ENCODE measurements around the gene DPP10. TPM values are rescaled to one million over a fixed set of nuclear protein-coding genes. Genes with fewer than 3 reads are reported as not detected.
A peak's percentile ranks its signal among the peaks of the same experiment; 100 is the strongest.

DPP10 gene
- total RNA-seq, 4 donors from 2014 or later = 0.13 to 2.8 (median 0.48) TPM; not detected in 1

- no peak for DNase-seq (ENCODE audit: low spot score)
- ATAC-seq (ENCODE audit: low FRiP score) = no peak
- TF ChIP-seq, protein P1, sequence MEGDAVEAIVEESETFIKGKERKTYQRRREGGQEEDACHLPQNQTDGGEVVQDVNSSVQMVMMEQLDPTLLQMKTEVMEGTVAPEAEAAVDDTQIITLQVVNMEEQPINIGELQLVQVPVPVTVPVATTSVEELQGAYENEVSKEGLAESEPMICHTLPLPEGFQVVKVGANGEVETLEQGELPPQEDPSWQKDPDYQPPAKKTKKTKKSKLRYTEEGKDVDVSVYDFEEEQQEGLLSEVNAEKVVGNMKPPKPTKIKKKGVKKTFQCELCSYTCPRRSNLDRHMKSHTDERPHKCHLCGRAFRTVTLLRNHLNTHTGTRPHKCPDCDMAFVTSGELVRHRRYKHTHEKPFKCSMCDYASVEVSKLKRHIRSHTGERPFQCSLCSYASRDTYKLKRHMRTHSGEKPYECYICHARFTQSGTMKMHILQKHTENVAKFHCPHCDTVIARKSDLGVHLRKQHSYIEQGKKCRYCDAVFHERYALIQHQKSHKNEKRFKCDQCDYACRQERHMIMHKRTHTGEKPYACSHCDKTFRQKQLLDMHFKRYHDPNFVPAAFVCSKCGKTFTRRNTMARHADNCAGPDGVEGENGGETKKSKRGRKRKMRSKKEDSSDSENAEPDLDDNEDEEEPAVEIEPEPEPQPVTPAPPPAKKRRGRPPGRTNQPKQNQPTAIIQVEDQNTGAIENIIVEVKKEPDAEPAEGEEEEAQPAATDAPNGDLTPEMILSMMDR (IDR thresholded peaks at IDR 0.05) = no peak
These were observed 863.3 kb downstream of the DPP10 start for GRCh38 chr2:115305712-115306111.

GRCh38 chr2:115314119-115314518 is 871.7 kb downstream of the DPP10 start:
- ATAC-seq (ENCODE audit: low FRiP score) = no peak
- no peak for DNase-seq (ENCODE audit: low spot score)
- TF ChIP-seq, protein P1 (IDR thresholded peaks at IDR 0.05) = no peak

DNA sequence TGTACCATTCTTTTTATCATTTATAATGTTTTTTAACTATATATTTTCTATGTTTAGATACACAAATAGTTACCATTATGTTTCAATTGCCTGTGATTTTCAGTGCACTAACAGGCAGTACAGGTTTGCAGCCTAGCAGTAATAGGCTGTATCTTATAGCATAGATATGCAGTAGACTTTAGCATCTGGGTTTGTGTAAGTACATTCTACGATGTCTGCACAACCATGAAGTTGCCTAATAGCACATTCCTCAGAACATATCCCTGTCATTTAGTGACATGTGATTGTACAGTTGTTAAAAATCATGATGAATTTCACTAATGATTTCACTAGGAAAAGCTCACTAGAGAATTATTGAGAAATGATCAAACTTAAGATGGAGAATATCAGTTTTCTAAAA is 884.6 kb downstream of the DPP10 start:
- DNase-seq (ENCODE audit: low spot score) (no peak), ATAC-seq (ENCODE audit: low FRiP score) (no peak)
- TF ChIP-seq, protein P1 (IDR thresholded peaks at IDR 0.05) = no peak

- ATAC-seq (ENCODE audit: low FRiP score) (no peak), DNase-seq (ENCODE audit: low spot score) (no peak)
- TF ChIP-seq, protein P1 (IDR thresholded peaks at IDR 0.05) = no peak
These were observed 917.1 kb downstream of the DPP10 start for GRCh38 chr2:115359550-115359949.

GRCh38 chr2:115364093-115364492 is 921.7 kb downstream of the DPP10 start:
- DNase-seq (ENCODE audit: low spot score) (no peak), ATAC-seq (ENCODE audit: low FRiP score) (no peak)
- TF ChIP-seq, protein P1 (IDR thresholded peaks at IDR 0.05) = no peak

DNA sequence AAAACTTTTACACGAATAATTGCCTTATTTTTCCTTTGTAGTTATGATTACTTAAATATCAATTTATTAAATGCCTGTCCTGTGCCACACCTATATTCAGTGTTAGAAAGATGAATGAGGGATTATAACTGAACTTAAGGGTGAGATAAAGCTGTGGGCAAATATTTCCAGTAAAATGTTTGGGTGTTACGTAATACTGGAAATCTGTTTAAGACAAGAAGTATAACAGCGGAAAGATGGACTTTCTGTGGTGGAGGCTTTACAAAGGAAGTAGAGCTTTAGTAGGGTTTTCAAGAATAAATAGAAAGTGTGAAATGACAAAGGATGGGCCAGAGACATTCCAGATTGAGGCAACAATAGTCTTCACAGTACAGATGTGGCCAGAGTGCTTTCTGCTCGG is 927.0 kb downstream of the DPP10 start:
- DNase-seq (ENCODE audit: low spot score) (no peak), ATAC-seq (ENCODE audit: low FRiP score) (peak; percentile 71)
- TF ChIP-seq, protein P1 (IDR thresholded peaks at IDR 0.05) = no peak

DNA sequence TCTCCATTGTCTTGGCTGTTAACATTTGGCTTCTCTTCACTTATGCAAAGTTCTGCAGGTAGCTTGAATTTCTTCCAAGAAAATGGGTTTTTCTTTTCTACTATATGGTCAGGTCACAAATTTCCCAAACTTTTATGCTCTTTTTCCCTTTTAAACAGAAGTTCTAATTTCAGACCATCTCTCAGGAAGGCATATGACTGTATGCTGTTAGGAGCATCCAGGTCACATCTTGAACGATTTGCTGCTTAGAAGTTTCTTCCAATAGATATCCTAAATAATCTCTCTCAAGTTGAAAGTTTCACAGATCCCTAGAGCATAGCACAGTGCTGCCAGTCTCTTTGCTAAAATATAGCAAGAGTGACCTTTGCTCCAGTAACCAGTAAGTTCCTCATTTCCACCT is 932.5 kb downstream of the DPP10 start:
- TF ChIP-seq, protein P1 (IDR thresholded peaks at IDR 0.05) = no peak
- ATAC-seq (ENCODE audit: low FRiP score) (no peak), DNase-seq (ENCODE audit: low spot score) (no peak)

Data from omental fat pad (tissue), 4 donors.